Activated naive CD8-positive, alpha-beta T cell treated with anti-CD3 and anti-CD28 coated beads, Interleukin-2, amount 10 ng/mL, durations not matched to agents 7 days and 5 days (primary cell): Measurements from ENCODE around the gene HS6ST3. TPM values are rescaled to one million over a fixed set of nuclear protein-coding genes. Genes with fewer than 3 reads are reported as not detected.

Experiments
- ATAC-seq: fragments of 150-1000 bp; cut with Tn5 transposase; one replicate; pipeline ENCODE4 v1.10.0; 2021; ENCODE audit warnings: low read depth, moderate library complexity
- POLR2A ChIA-PET: fragments of 350-600 bp; sonication (Branson Sonifier 250); formaldehyde crosslinking; loops from one replicate; lab custom pipeline; 2021; ENCODE audit warnings: antibody characterized with exemption; lab: Charles Lee
- DNase-seq: peaks from one replicate; pipeline ENCODE4 v3.0.0; 2021
- H3K27ac Mint-ChIP-seq: one replicate; pipeline ENCODE4 v1.8.0; 2022; ENCODE audit warnings: mild to moderate bottlenecking, mixed read lengths
- H3K27me3 Mint-ChIP-seq: one replicate; pipeline ENCODE4 v1.8.0; 2022; ENCODE audit warnings: mild to moderate bottlenecking, moderate library complexity, mixed read lengths
- H3K36me3 Mint-ChIP-seq: one replicate; pipeline ENCODE4 v1.8.0; 2021; ENCODE audit warnings: mild to moderate bottlenecking, mixed read lengths
- H3K4me1 Mint-ChIP-seq: one replicate; pipeline ENCODE4 v1.8.0; 2021; ENCODE audit warnings: mixed read lengths
- H3K4me3 Mint-ChIP-seq: one replicate; pipeline ENCODE4 v1.8.0; 2022; ENCODE audit warnings: mild to moderate bottlenecking, moderate library complexity, mixed read lengths
- H3K9me3 Mint-ChIP-seq: one replicate; pipeline ENCODE4 v1.8.0; 2021; ENCODE audit warnings: mixed read lengths
- microRNA-seq: library from miRNA; unstranded; fragments of <30 nt; microRNA quantifications from one replicate; pipeline ENCODE4 v1.2.0, GENCODE V29; 2022
- total RNA-seq, 2 experiments: library from RNA; stranded (reverse); gene quantifications; one replicate each; pipeline ENCODE4 v1.2.3, GENCODE V29; 2021

Gene HS6ST3
- total RNA-seq, 2 experiments from 2014 or later, result not detected

DNA sequence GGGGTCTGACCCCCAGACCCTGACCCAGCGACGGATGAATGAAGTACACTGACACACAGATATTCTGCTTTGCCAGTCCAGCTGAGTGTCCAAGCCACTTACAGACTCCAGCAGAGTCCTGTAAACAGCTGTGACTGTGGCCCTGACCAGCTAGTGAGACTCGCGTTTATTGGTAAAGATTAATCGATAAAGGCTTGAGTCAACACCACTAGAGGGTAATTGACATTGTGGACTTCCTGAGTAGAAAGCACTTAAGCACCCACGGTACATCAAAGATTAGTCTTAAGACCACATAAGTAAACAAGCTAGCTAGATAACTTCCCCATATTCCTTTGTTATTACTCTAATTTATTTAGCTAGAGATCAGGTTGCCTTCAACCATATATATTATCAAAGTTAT, 758.4 kb downstream of the HS6ST3 start:
- POLR2A ChIA-PET, result no interaction called here
- H3K36me3 Mint-ChIP-seq, result no peaks in the 10 kb centered on the region
- H3K4me3 Mint-ChIP-seq, result no peak overlapping the region
- ATAC-seq (no peak), DNase-seq (no peak)
- H3K4me1 Mint-ChIP-seq, result no peaks in the 10 kb centered on the region
- H3K9me3 Mint-ChIP-seq, result peaks cover 2% of the 10 kb centered on the region
- H3K27me3 Mint-ChIP-seq, result no peaks in the 10 kb centered on the region
- H3K27ac Mint-ChIP-seq, result no peak overlapping the region

DNA sequence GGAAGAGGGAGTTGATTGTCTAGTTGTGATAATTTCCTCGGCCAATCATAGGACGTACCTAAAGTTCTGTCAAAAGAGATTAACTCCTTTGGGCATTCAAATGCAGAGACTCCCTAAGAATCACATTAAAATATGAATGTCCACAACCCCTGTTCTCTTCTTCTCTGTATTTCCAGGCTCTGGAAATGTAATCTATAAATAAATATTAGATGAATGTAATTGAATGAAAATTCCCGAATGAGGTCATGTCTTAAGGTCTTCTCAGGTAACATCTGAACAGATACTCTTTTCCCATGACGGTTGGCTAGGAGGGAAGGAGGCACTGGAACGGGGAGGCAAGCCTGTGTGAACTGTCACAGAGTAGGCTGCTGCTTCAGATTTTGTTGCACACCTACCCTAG, 759.2 kb downstream of the HS6ST3 start:
- ATAC-seq (no peak), DNase-seq (no peak)
- no peaks in the 10 kb centered on the region for H3K27me3 Mint-ChIP-seq
- H3K9me3 Mint-ChIP-seq, result peaks cover 2% of the 10 kb centered on the region
- POLR2A ChIA-PET, result no interaction called here
- H3K27ac Mint-ChIP-seq, result no peak overlapping the region
- no peaks in the 10 kb centered on the region for H3K36me3 Mint-ChIP-seq
- H3K4me1 Mint-ChIP-seq, result no peaks in the 10 kb centered on the region
- H3K4me3 Mint-ChIP-seq, result no peak overlapping the region

GRCh38 chr13:96850538-96851145, 760.7 kb downstream of the HS6ST3 start:
- no peaks in the 10 kb centered on the region for H3K36me3 Mint-ChIP-seq
- H3K9me3 Mint-ChIP-seq, result peaks cover 2% of the 10 kb centered on the region
- no peak overlapping the region for H3K4me3 Mint-ChIP-seq
- H3K27me3 Mint-ChIP-seq, result no peaks in the 10 kb centered on the region
- no peaks in the 10 kb centered on the region for H3K4me1 Mint-ChIP-seq
- DNase-seq (no peak), ATAC-seq (no peak)
- H3K27ac Mint-ChIP-seq, result no peak overlapping the region
- POLR2A ChIA-PET, result no interaction called here

DNA sequence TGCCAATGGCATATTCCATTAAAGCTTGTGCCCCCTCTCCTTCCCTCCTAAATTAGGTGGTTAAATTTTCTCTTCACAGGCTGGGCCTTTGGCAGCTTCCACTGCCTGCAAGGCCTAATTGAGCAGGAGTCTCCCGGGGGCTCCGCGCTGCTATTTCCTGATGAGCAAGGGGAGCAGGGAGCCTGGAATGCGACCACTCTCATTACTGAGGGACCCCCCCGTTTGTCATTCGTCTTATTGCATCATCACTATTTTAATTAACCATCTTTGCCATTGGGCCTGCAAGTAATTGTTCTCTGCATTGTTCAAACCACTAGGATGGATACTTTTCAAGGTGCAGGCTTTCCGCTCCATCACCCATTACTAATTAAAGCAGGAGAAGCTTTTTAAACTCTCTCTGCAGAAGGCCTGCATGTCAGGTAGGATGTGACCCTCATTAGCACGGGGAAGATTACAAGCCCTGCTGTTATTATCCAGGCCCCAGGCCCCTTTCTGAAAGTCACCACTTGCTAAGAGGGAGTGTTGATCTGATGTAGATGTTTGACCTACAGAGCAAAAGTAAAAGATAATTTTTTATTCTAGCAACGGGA, 762.0 kb downstream of the HS6ST3 start:
- Mint-ChIP-seq H3K4me1 (no peaks in the 10 kb centered on the region), H3K27me3 (no peaks in the 10 kb centered on the region), H3K36me3 (no peaks in the 10 kb centered on the region), H3K27ac (no peak overlapping the region), H3K4me3 (no peak overlapping the region), H3K9me3 (peaks cover 2% of the 10 kb centered on the region)
- POLR2A ChIA-PET, result no interaction called here
- DNase-seq (no peak), ATAC-seq (no peak)

GRCh38 chr13:96858133-96858826, 768.4 kb downstream of the HS6ST3 start:
- no peaks in the 10 kb centered on the region for H3K9me3 Mint-ChIP-seq
- no peak for DNase-seq
- no peaks in the 10 kb centered on the region for H3K27me3 Mint-ChIP-seq
- H3K36me3 Mint-ChIP-seq, result no peaks in the 10 kb centered on the region
- no peak for ATAC-seq
- no peak overlapping the region for H3K27ac Mint-ChIP-seq
- no peaks in the 10 kb centered on the region for H3K4me1 Mint-ChIP-seq
- H3K4me3 Mint-ChIP-seq, result no peak overlapping the region
- POLR2A ChIA-PET, result no interaction called here

- H3K9me3 Mint-ChIP-seq, result no peaks in the 10 kb centered on the region
- no peaks in the 10 kb centered on the region for H3K4me1 Mint-ChIP-seq
- no peak overlapping the region for H3K27ac Mint-ChIP-seq
- POLR2A ChIA-PET, result no interaction called here
- H3K36me3 Mint-ChIP-seq, result no peaks in the 10 kb centered on the region
- DNase-seq (no peak), ATAC-seq (no peak)
- H3K4me3 Mint-ChIP-seq, result no peak overlapping the region
- no peaks in the 10 kb centered on the region for H3K27me3 Mint-ChIP-seq
Observed at GRCh38 chr13:96860882-96861281, 771.0 kb downstream of the HS6ST3 start.

DNA sequence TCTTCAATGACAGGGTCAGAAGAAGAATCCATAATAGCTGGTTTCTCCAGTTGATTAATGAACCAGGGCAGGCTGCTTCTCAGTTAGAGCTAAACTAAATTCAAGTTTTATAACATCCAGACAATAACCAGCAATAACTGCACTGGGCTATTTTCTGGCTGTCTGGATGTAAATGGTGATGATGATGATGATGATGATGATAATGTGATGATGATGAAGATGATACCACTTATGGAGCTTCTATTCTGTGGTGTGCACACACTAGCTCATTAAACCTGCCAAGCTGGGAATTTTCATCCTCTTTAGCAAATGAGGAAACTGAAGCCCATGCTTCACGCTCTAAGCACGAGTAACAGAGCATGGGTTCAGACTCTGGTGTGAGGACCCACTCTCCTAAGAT, 772.2 kb downstream of the HS6ST3 start:
- H3K9me3 Mint-ChIP-seq, result no peaks in the 10 kb centered on the region
- DNase-seq (no peak), ATAC-seq (no peak)
- POLR2A ChIA-PET, result no interaction called here
- H3K27me3 Mint-ChIP-seq, result no peaks in the 10 kb centered on the region
- no peak overlapping the region for H3K4me3 Mint-ChIP-seq
- H3K27ac Mint-ChIP-seq, result no peak overlapping the region
- no peaks in the 10 kb centered on the region for H3K4me1 Mint-ChIP-seq
- no peaks in the 10 kb centered on the region for H3K36me3 Mint-ChIP-seq

GRCh38 chr13:96862999-96863398, 773.1 kb downstream of the HS6ST3 start:
- no peak for DNase-seq
- Mint-ChIP-seq H3K27me3 (no peaks in the 10 kb centered on the region), H3K9me3 (no peaks in the 10 kb centered on the region), H3K4me3 (no peak overlapping the region), H3K36me3 (no peaks in the 10 kb centered on the region), H3K27ac (no peak overlapping the region), H3K4me1 (no peaks in the 10 kb centered on the region)
- POLR2A ChIA-PET, result no interaction called here
- ATAC-seq, result no peak

- Mint-ChIP-seq H3K27ac (no peak overlapping the region), H3K4me3 (no peak overlapping the region), H3K9me3 (peaks cover 2% of the 10 kb centered on the region), H3K27me3 (no peaks in the 10 kb centered on the region), H3K36me3 (no peaks in the 10 kb centered on the region), H3K4me1 (no peaks in the 10 kb centered on the region)
- no peak for DNase-seq
- no peak for ATAC-seq
- POLR2A ChIA-PET, result no interaction called here
Observed at GRCh38 chr13:96871469-96871868, 781.6 kb downstream of the HS6ST3 start.

- no peak for ATAC-seq
- POLR2A ChIA-PET, result no interaction called here
- H3K4me3 Mint-ChIP-seq, result no peak overlapping the region
- H3K27ac Mint-ChIP-seq, result no peak overlapping the region
- H3K27me3 Mint-ChIP-seq, result no peaks in the 10 kb centered on the region
- no peaks in the 10 kb centered on the region for H3K4me1 Mint-ChIP-seq
- no peak for DNase-seq
- no peaks in the 10 kb centered on the region for H3K36me3 Mint-ChIP-seq
- peaks cover 3% of the 10 kb centered on the region for H3K9me3 Mint-ChIP-seq
Observed at GRCh38 chr13:96880419-96880818, 790.5 kb downstream of the HS6ST3 start.

Small RNAs within 50 kb of the gene (microRNA-seq; reads per million reads assigned to microRNA genes)
- not detected for gene MIR4501

Other genes with a start within 250 kb of the HS6ST3 start
- under 1 TPM in 1 of 2 experiments, not detected in 1; 0.42 TPM for gene UGGT2, start 36.7 kb upstream of the HS6ST3 start, total RNA-seq